Measurements from ENCODE around the gene LRRC36. TPM values are rescaled to one million over a fixed set of nuclear protein-coding genes. Genes with fewer than 3 reads are reported as not detected.

The LRRC36 gene
- total RNA-seq, 2 donors from 2014 or later = 1.6 to 7.0 TPM

DNA sequence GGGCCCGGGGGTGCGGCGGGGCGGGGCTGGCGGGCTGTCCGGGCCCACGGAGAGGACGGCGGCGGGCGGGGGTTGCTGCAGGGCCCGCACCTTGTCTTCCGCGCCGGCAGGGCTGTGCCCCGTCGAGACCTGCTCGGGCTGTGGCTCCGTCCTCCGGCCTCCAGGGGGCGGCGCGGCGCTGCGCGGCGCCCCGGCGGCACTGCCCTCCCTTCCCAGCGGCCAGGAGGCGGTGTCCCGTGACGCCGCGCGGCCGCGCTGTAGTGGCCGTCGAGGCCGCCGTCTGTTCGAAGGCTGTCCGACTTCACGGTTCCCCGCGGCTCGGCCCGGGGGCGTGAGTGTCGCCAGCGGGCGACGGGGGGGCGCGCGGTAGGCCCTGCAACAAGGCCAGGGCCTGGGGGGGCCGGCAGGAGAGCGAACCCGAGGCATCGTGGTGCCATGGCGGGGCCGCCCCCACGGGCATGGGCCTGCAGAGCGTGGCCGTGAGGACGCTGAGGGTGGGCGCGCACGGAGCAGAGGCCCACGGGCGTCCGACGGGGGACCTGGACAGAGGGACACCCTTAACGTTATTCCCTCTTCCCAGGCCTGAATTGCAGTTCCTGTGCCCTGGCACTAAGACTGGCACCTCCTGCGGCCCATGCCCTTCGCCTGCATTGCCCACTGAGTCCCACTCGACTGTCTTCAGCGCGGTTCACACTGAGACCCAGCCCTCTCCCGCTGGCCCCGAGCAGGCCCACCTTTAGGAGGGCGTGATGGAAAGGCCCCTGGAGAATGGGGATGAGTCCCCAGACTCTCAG is 47.1 kb upstream of the LRRC36 start, which contains the start of gene PLEKHG4:
Gene PLEKHG4, plus strand, starts transcription at position 237 of the 794 bp plus-strand sequence. Its CDS starts 513 bp downstream, at position 750.
- H3K4me3 ChIP-seq = peak within 1 kb of the TSS in 1 of 2 donors; percentile 49
- DNase-seq = peak; percentile 74 to 81 (median 79)
- H3K9me3 ChIP-seq = no peaks in the 10 kb centered on the region
- peaks cover 26% of the 10 kb centered on the region for H3K4me1 ChIP-seq
- 32 to 84% methylated on average over 21 to 25 of the region's 83 CpGs for WGBS, 2 donors
- peak within 1 kb of the TSS in 3 of 4 donors; percentile 20 to 52 (median 25) for H3K27ac ChIP-seq
- ATAC-seq = peak; percentile 95
- TF ChIP-seq, protein P1, sequence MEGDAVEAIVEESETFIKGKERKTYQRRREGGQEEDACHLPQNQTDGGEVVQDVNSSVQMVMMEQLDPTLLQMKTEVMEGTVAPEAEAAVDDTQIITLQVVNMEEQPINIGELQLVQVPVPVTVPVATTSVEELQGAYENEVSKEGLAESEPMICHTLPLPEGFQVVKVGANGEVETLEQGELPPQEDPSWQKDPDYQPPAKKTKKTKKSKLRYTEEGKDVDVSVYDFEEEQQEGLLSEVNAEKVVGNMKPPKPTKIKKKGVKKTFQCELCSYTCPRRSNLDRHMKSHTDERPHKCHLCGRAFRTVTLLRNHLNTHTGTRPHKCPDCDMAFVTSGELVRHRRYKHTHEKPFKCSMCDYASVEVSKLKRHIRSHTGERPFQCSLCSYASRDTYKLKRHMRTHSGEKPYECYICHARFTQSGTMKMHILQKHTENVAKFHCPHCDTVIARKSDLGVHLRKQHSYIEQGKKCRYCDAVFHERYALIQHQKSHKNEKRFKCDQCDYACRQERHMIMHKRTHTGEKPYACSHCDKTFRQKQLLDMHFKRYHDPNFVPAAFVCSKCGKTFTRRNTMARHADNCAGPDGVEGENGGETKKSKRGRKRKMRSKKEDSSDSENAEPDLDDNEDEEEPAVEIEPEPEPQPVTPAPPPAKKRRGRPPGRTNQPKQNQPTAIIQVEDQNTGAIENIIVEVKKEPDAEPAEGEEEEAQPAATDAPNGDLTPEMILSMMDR (IDR thresholded peaks at IDR 0.05) = peak; percentile 24 to 94 (median 82)
- TF ChIP-seq POLR2A (IDR thresholded peaks at IDR 0.05) = peak in 2 of 3 donors; percentile 17 to 37
- intact Hi-C loops (cut with DNase I) = no loop called here
- no peaks in the 10 kb centered on the region for H3K27me3 ChIP-seq
- H3K36me3 ChIP-seq (replicated peaks in 1 of 2; ENCODE audit: insufficient read depth in 1 of 2, low read depth in 2 of 2) = no peaks in the 10 kb centered on the region

DNA sequence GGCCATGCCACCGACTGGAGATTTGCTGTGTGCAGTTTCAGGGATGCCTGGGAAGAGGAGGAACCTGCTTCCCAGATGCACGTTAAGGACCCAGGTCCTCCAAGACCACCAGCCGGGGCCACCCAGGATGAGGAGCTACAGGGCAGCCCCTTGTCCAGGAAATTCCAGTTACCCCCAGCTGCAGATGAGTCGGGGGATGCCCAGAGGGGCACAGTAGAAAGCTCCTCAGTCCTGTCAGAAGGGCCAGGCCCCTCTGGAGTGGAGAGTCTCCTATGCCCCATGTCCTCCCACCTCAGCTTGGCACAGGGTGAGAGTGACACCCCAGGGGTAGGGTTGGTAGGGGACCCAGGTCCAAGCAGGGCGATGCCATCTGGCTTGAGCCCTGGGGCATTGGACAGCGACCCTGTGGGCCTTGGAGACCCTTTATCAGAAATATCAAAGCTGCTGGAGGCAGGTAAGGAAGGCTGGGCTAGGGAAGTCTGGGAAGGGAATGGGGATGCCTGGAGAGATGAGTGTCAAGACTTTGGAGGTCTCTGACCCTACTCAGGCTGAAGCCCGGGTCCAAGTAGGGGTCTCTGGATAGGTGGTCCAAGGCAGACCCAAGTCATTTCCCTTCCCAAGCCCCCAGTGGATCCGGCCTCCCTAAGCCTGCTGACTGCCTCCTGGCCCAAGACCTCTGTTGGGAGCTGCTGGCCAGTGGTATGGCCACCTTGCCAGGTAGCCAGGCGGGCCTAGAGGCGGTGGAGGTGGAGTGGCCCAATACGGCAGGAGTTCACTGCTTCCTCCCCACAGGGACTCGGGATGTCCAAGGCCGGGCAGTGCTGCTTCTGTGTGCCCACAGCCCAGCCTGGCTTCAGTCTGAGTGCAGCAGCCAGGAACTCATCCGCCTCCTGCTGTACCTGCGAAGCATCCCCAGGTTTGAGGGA is 46.3 kb upstream of the LRRC36 start:
- Histone ChIP-seq H3K4me1 (peaks cover 32% of the 10 kb centered on the region), H3K36me3 (replicated peaks in 1 of 2; ENCODE audit: insufficient read depth in 1 of 2, low read depth in 2 of 2) (no peaks in the 10 kb centered on the region), H3K4me3 (no peak overlapping the region), H3K27me3 (no peaks in the 10 kb centered on the region), H3K27ac (no peak overlapping the region), H3K9me3 (no peaks in the 10 kb centered on the region)
- no peak for DNase-seq
- 94 to 96% methylated on average over 5 to 15 of the region's 15 CpGs for WGBS, 2 donors
- intact Hi-C loops (cut with DNase I) = no loop called here
- no peak for ATAC-seq
- TF ChIP-seq, protein P1 (IDR thresholded peaks at IDR 0.05) = no peak
- TF ChIP-seq POLR2A (IDR thresholded peaks at IDR 0.05) = no peak

DNA sequence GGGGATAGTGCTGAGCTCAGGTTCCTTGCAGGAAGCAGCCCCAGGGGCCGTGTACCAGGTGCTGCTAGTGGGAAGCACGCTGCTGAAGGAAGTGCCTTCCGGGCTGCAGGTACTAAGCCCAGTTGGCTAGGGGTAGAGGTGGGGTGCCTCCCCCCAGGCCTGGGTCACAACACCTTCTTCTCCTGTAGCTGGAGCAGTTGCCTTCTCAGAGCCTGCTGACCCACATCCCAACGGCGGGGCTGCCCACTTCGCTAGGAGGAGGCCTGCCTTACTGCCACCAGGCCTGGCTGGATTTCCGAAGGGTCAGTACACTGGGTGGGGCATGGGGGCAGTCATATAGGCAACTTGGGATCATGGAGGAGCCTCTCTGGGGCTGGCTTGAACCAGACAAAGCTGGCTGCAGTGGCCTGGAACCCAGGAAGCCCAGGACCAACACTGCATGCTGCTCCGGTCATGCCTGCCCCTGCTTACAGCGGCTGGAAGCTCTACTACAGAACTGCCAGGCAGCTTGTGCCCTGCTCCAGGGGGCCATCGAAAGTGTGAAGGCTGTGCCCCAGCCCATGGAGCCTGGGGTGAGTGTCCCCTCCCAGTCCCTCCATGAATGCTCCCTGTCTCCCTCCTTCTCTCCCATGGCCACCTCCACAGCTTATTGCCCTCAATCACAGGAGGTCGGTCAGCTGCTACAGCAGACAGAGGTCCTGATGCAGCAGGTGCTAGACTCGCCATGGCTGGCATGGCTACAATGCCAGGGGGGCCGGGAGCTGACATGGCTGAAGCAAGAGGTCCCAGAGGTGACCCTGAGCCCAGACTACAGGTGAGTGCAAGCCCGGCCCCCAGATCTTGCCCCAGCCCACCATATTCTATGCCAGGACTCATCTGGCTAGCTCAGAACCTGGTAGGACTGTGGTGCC is 44.8 kb upstream of the LRRC36 start:
- Histone ChIP-seq H3K4me1 (peaks cover 32% of the 10 kb centered on the region), H3K27ac (no peak overlapping the region), H3K27me3 (no peaks in the 10 kb centered on the region), H3K36me3 (replicated peaks in 1 of 2; ENCODE audit: insufficient read depth in 1 of 2, low read depth in 2 of 2) (no peaks in the 10 kb centered on the region), H3K4me3 (no peak overlapping the region), H3K9me3 (no peaks in the 10 kb centered on the region)
- 87 to 91% methylated on average over 10 to 14 of the region's 14 CpGs for WGBS, 2 donors
- ATAC-seq (no peak), DNase-seq (no peak)
- no peak for TF ChIP-seq POLR2A (IDR thresholded peaks at IDR 0.05)
- TF ChIP-seq, protein P1 (IDR thresholded peaks at IDR 0.05) = no peak
- intact Hi-C loops (cut with DNase I) = no loop called here

DNA sequence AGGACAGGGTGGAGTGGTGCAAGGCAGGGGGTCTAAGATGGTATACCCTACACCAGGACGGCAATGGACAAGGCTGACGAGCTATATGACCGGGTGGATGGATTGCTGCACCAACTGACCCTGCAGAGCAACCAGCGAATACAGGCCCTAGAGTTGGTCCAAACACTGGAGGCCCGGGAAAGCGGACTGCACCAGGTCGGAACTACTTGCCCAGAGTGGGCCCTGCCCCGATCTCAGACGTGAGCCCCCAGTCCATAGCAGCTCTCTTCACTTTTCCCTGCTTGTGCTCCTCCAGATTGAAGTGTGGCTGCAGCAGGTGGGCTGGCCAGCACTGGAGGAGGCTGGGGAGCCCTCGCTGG is 44.2 kb upstream of the LRRC36 start:
- Histone ChIP-seq H3K27ac (no peak overlapping the region), H3K4me1 (peaks cover 30% of the 10 kb centered on the region), H3K36me3 (replicated peaks in 1 of 2; ENCODE audit: insufficient read depth in 1 of 2, low read depth in 2 of 2) (no peaks in the 10 kb centered on the region), H3K4me3 (no peak overlapping the region), H3K9me3 (no peaks in the 10 kb centered on the region), H3K27me3 (no peaks in the 10 kb centered on the region)
- ATAC-seq = no peak
- WGBS, 2 donors = 90 to 97% methylated on average over 3 to 10 of the region's 10 CpGs
- DNase-seq = no peak
- TF ChIP-seq, protein P1 (IDR thresholded peaks at IDR 0.05) = no peak
- no peak for TF ChIP-seq POLR2A (IDR thresholded peaks at IDR 0.05)
- intact Hi-C loops (cut with DNase I) = no loop called here
